ENCODE data around the gene CABLES2. TPM values are rescaled to one million over a fixed set of nuclear protein-coding genes. Genes with fewer than 3 reads are reported as not detected.

The CABLES2 gene
- total and polyA plus RNA-seq, 3 donors from 2014 or later: 51.0 to 83.0 (median 58.6) TPM

Other genes starting within 250 kb of the CABLES2 start
- gene MTG2, start 224.3 kb downstream of the CABLES2 start, total RNA-seq: 10 to 100 TPM; 61.9 to 76.8 TPM
- 53.3 TPM for gene MTG2, start 224.3 kb downstream of the CABLES2 start, polyA plus RNA-seq (ENCODE audit: insufficient read depth, low read depth, low replicate concordance)
- gene HRH3, start 187.0 kb downstream of the CABLES2 start, total RNA-seq: 1 to 10 TPM; 1.1 to 2.5 TPM
- 0.67 TPM for gene HRH3, start 187.0 kb downstream of the CABLES2 start, polyA plus RNA-seq (ENCODE audit: insufficient read depth, low read depth, low replicate concordance)
- gene OSBPL2, start 168.8 kb downstream of the CABLES2 start, total RNA-seq: 10 to 100 TPM; 49.8 to 57.2 TPM
- 48.5 TPM for gene OSBPL2, start 168.8 kb downstream of the CABLES2 start, polyA plus RNA-seq (ENCODE audit: insufficient read depth, low read depth, low replicate concordance)
- 100 to 1,000 TPM; 283 to 286 TPM for gene ADRM1, start 104.3 kb downstream of the CABLES2 start, total RNA-seq
- 191 TPM for gene ADRM1, start 104.3 kb downstream of the CABLES2 start, polyA plus RNA-seq (ENCODE audit: insufficient read depth, low read depth, low replicate concordance)
- 100 to 1,000 TPM; 121 to 144 TPM for gene LAMA5, start 40.0 kb downstream of the CABLES2 start, total RNA-seq
- gene LAMA5, start 40.0 kb downstream of the CABLES2 start, polyA plus RNA-seq (ENCODE audit: insufficient read depth, low read depth, low replicate concordance): 33.2 TPM
- 1,000 to 10,000 TPM in 1 of 2 donors, 100 to 1,000 TPM in 1; 548 to 1,387 TPM for gene RPS21, start 20.2 kb downstream of the CABLES2 start, total RNA-seq
- 1,052 TPM for gene RPS21, start 20.2 kb downstream of the CABLES2 start, polyA plus RNA-seq (ENCODE audit: insufficient read depth, low read depth, low replicate concordance)
- gene RBBP8NL, start 20.3 kb upstream of the CABLES2 start, total RNA-seq: 1 to 10 TPM in 1 of 2 donors, under 1 TPM in 1; 0.81 to 1.3 TPM
- gene RBBP8NL, start 20.3 kb upstream of the CABLES2 start, polyA plus RNA-seq (ENCODE audit: insufficient read depth, low read depth, low replicate concordance): 2.8 TPM
- gene GATA5, start 68.7 kb upstream of the CABLES2 start, total RNA-seq: 10 to 100 TPM; 54.5 to 70.6 TPM
- 19.0 TPM for gene GATA5, start 68.7 kb upstream of the CABLES2 start, polyA plus RNA-seq (ENCODE audit: insufficient read depth, low read depth, low replicate concordance)
- gene SLCO4A1, start 235.2 kb upstream of the CABLES2 start, total RNA-seq: 10 to 100 TPM in 1 of 2 donors, 1 to 10 TPM in 1; 9.8 to 14.2 TPM
- gene SLCO4A1, start 235.2 kb upstream of the CABLES2 start, polyA plus RNA-seq (ENCODE audit: insufficient read depth, low read depth, low replicate concordance): 4.2 TPM

All from testis (tissue), 3 donors.